Astrocyte (in vitro differentiated cells and primary cell): Measurements from ENCODE around the gene KRT77.

Source experiments
- EZH2 ChIP-seq: IDR thresholded peaks from 2 replicates; pipeline ENCODE4 v1.6.1; 2012; ENCODE audit warnings: mild to moderate bottlenecking, low read length, inconsistent platforms; ENCODE audit not compliant: insufficient read depth
- TF ChIP-seq, protein P1 (sequence below): IDR thresholded peaks from 2 replicates; pipeline ENCODE4 v1.5.1; 2011; ENCODE audit warnings: low read depth, mild to moderate bottlenecking, inconsistent platforms, low read length, moderate library complexity; ENCODE audit not compliant: insufficient read depth

DNA sequence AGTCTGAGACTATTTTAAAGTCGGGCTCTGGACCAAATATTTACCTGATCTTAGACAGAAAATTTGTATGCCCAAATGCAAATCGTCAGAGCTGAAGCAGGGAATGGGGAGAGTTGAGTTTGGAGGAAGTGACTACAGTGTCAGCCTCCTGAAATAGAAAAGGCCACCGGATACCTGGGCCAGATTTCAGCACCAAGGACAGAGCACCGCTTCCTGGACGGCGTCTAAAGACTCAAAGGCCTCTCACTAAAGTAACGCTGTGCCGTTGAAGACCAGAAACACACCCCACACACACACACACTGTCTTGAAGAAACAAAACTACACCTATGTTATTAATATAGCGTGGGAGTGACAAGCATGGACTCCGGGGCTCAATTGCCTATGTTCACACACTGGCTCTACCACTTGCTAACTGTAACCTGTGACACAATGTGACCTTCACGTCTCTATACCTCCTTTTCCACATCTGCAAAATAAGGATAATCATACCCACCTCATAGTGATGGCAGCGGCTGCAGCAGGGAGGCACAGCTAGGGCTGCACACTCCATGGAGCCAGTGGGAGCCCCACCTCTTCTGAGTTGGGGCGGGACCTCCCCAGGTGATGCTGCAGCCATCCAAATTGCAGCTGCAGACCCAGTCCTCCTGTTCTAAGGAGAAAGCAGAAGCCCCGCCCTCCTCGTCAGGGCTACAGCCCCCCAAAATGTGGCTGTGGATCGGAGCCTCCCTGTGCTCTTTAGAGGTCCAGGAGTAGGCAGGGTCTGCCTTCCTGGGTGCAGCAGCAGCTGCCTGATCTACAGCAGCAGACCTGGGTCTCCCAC, 38.3 kb upstream of the KRT77 start:
- TF ChIP-seq, protein P1, sequence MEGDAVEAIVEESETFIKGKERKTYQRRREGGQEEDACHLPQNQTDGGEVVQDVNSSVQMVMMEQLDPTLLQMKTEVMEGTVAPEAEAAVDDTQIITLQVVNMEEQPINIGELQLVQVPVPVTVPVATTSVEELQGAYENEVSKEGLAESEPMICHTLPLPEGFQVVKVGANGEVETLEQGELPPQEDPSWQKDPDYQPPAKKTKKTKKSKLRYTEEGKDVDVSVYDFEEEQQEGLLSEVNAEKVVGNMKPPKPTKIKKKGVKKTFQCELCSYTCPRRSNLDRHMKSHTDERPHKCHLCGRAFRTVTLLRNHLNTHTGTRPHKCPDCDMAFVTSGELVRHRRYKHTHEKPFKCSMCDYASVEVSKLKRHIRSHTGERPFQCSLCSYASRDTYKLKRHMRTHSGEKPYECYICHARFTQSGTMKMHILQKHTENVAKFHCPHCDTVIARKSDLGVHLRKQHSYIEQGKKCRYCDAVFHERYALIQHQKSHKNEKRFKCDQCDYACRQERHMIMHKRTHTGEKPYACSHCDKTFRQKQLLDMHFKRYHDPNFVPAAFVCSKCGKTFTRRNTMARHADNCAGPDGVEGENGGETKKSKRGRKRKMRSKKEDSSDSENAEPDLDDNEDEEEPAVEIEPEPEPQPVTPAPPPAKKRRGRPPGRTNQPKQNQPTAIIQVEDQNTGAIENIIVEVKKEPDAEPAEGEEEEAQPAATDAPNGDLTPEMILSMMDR: no peak
- no peak for TF ChIP-seq EZH2
